Right forelimb (tissue), 1 donor: ENCODE results near the gene NANOS3.
"Not testable (repeated sequence)": the region's sequence is repeated elsewhere in the genome, so short reads cannot be mapped to it uniquely, and the experiment has no call there.

ENCODE experiments used
- DNase-seq: peaks from one replicate; pipeline ENCODE4 v3.0.0-alpha.2; 2018

Gene NANOS3

GRCh38 chr19:13843104-13843921 is 33.6 kb upstream of the NANOS3 start:
- DNase-seq = peak; percentile 69

DNA sequence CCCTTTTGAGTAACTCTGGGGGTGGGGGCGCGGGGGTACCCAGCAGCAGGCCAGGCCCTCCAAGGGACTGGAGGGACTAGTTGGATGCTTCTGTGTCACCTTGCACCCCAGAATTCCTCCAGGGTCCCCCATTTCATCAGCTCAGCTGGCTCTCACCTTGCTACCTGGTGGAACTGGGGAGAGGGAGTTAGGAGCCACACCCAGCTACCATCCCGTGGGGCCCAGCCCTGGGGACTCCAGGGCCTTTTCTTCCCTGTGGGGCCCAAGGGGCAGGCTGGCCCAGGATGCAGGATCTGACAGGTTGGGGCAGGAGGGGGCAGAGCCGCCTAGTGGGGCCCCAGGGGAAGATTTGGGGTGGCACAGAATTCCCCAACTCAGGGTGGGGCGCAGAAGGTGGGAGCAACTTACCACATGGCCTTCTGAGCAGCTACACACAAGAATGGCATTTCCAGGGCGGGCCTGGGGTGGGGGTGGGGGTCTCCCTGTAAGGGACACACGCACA is 32.8 kb upstream of the NANOS3 start:
- no peak for DNase-seq

DNA sequence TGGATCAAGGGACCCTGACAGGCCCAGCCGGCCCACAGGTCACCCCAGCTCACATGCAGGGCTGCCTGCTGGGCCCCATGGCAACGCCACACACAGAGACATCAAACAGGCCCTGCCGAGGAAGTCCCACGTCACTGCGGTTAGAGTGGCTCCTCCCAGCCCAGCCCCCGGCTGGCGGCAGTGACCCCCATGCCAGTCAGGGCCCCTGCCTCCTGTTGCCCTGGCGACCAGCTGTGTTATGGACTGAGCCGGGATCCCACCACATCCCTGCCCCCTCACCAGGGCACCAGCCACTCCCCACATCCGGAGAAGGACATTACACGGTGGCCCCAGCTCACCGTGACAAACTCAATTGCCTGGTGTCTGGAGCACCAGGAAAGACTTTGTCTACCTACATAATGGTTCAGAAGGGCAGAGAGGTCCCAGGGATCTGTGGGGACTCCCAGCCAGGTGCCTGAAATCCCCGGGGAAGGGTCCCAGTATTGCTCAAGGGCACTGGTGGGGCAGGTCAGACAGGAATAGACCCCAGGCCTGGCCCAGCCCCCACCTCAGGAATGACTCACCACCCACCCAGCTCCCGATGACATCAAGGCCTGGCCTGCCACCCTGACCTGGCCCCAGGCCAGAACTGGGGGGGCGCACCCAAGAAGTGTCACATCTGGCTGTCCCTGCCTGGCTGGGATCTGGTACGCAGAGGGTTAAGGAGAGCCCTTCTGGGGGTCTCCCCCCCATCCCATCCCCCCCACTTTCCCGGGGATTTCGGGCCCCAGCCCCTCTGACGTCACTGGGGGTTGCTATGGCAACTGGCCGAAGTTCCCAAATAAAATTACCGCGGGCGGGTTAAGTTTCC is 30.2 kb upstream of the NANOS3 start:
- DNase-seq = peak; percentile 98

- peak; percentile 98 for DNase-seq
Observed at GRCh38 chr19:13847407-13848339, 29.3 kb upstream of the NANOS3 start.

GRCh38 chr19:13848340-13848677 is 28.6 kb upstream of the NANOS3 start:
- DNase-seq = no peak

- DNase-seq = no peak
Observed at GRCh38 chr19:13848798-13849676, 27.9 kb upstream of the NANOS3 start.

DNA sequence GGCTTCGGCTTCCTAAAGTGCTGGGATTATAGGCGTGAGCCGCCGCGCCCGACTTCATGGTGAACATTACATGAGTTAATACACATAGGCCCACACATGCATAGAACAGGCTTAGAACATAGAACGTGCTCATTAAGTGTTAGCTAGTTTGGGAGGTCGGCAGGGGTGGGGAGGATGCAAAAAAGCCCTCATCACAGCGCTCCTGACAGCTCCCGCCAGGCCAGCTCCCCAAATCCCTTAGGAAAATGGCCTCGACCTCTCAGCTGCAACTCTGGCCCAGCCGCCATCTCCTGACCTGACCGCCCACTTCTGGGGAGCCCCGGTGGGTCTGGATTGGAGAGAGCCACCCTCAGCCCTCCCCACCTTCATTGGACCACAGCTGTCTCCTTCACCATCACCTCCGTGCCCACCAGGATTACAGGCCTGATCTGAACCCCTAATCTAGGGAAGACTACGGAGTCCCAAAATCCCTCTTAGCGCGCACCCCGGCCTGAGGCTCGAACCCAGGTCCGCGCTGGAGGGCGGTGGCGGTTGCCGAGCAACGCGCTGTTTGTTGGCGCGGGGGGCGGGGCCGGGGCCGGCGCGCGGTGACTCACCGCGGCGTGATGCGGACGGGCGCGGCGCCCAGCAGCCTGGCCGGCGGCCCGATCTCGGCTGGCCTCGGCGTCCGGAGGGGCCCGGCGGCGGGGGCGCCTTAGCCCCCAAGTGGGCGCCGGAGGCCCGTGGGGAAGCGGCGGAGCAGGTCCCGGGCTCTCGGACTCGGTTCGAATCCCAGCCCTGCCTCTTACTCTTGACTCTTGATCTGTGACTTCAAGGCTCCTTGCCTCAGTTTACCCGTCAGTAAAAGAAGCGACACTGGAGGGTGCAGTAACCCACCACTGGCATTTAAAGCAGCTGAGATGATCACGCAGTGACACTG is 26.7 kb upstream of the NANOS3 start:
- DNase-seq = peak; percentile 93

GRCh38 chr19:13850910-13851733 is 25.8 kb upstream of the NANOS3 start:
- DNase-seq = peak; percentile 86

DNA sequence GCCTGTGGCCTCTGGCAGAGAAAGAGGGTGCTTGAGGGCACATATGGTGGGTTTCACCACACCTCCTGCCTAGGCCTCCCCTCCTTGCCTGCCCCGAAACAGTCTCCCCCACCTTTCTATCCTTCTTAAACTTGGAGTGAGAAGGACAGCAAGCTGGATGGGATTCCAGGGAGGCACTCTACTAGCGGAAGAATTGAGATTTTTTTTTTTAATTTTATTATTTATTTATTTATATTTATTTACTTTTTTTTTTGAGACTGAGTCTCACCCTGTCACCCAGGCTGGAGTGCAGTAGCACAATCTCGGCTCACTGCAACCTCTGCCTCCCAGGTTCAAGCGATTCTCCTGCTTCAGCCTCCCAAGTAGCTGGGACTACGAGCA is 25.2 kb upstream of the NANOS3 start:
- DNase-seq = not testable (repeated sequence)

GRCh38 chr19:13852171-13852707 is 24.7 kb upstream of the NANOS3 start:
- not testable (repeated sequence) for DNase-seq

GRCh38 chr19:13856497-13856896 is 20.4 kb upstream of the NANOS3 start:
- DNase-seq = no peak

DNA sequence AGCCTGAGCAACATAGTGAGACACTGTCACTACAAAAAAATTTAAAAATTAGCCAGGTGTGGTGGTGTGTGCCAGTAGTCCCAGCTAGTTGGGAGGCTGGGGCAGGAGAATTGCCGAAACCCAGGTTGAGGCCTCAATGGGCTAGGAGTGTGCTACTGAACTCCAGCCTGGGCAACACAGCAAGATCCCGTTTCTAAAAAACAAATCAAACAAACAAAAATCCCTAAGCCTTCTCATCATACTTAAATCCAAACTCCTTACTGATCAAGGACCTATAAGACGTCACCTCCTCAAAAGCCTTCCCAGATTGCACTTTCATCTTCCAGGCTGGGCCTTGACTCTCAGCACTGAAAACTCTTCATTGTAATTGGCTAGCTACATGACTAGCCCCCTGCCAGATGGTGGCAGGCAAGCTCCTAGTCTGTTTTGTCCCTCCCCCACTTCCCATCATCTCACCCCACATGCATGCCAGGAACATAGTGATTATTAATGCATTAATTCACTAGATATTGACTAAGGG is 17.5 kb upstream of the NANOS3 start:
- DNase-seq = no peak

DNA sequence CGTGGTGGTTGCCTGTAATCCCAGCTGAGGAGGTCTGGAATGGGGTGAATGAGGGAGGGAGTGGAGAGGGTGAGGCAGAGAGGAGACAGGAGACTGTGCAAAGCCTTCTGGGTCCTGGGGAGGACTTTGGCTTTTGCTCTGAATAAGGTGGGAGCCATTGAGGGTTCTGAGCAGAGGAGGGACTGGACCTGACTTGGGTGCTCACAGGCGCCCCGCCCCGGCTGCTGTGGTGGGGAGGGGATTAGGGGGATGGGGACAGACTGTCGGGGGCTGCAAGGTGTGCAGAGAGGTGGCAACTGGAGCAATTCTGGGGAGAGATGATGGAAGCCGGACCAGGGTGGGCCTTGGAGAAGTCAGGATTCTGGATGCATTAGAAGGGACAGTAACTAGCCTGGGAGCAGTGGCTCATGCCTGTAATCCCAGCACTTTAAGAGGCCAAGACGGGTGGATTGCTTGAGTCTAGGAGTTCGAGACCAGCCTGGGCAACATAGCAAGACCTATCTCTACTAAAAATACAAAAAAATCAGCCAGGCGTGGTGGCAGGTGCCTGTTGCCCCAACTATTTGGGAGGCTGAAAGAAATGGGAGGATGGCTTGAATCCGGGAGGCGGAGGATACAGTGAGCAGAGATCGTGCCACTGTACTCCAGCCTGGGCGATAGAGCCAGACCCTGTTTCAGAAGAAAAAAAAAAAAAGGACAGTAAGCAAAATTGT is 16.1 kb upstream of the NANOS3 start:
- DNase-seq = no peak

DNA sequence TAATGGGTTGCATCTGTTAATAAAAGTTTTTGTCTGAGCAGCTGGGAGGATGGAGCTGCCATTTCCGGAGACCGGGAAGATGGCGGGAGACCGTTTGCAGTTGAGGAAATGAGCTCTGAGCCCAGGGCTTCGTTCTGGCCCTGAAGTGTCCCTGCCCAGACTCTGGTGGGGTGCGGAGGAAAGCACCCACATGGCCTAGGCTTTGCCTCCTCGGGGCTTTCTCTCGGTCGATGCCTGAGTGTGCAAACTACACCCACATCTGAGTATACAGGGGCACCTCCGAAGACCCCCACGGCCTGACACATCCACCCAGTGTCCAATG is 15.6 kb upstream of the NANOS3 start:
- DNase-seq = no peak

DNA sequence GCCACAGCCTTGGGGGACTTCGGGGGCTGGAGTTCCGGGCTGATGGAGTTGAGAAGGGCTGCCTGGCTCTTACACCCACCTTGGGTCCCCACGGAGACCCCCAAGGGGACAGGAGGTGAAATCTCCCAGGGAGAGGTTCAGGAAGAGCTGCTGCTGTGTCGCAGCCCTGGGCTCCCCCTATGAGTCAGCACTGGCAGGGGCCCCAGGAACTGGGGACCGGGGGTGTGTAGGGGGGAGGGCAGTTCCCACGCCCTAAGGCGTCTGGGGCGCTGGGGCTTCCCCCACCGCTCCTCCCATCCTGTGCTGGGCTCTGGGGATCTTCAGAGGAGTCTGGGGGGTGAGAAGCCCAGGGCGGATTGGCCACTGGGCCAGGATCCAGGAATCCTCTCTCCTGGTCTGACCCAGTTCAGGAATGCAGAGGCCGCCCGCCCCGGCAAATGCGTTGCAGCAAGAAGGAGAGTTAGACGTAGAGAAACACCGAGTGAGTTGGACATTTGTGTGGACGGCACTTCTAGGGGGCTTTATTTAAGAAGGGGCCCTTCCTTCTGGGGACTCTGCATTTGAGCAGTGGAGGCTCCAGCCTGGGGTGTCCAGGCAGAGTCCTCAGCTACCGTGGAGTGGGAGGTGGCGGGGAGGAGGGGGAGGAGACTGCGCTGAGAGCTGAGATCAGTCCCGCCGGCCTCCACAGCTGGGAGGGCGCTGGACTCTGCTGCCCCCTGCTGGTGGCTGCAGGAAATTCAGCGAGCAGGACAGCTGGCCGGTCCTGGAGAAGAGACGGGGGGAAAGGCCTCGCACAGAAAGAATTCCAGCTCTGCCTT is 15.0 kb upstream of the NANOS3 start:
- peak; percentile 98 for DNase-seq

DNA sequence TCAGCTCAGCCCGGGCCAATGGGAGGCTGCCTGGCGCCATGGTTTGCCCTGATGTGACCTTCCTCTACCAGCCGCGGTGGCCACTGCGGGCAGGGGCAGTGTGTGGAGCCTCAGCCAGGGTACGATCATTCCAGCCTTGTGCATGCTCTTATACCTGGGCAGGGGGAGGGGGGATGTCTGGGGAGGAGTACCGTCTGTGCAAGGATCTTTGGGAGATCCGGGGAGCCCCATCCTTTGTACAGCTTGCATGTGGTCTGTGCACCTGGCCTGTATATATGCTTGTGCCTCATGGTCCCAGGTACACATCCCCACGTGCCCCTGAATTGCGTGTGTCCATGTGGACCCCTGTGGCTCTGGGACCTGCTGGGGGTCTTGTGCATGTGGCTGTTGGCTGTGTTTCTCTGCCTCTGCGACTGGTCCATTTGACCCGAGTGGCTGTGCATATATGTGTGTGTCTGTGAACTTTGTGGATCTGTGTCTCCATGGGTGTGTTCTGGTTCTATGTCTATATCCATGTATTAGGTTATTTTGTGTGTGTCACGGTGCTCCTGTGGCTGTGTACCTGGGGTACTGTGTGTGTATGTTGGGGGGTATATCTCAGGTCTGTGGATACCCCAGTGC is 12.8 kb upstream of the NANOS3 start:
- DNase-seq = no peak
